OCI-LY3 (cell line): ENCODE measurements around the gene RPS6KB2.
A peak's percentile ranks its signal among the peaks of the same experiment; 100 is the strongest.
"Not testable (repeated sequence)": the region's sequence is repeated elsewhere in the genome, so short reads cannot be mapped to it uniquely, and the experiment has no call there.

Experiments used
- H2AFZ ChIP-seq: fragments of 200-600, 300-600 bp; shearing (Covaris generic); 2 replicates; pipeline ENCODE4 v1.6.0; 2014; ENCODE audit warnings: antibody characterized with exemption, low read depth, low read length
- H3K27ac ChIP-seq: fragments of 200-600, 300-600 bp; sonication (generic); 2 replicates; pipeline ENCODE4 v1.5.1; 2014; ENCODE audit warnings: mild to moderate bottlenecking, low read length, moderate library complexity, mixed read lengths
- H3K27me3 ChIP-seq: fragments of 200-600, 300-600 bp; sonication (generic); 2 replicates; pipeline ENCODE4 v1.6.1; 2014; ENCODE audit warnings: low read depth, low read length, mixed read lengths
- H3K36me3 ChIP-seq: fragments of 200-600, 300-600 bp; sonication (generic); replicated peaks from 2 replicates; pipeline ENCODE3; 2014; ENCODE audit warnings: low read depth, low read length, mixed read lengths
- H3K4me1 ChIP-seq: fragments of 300-600, 200-600 bp; sonication (generic); 2 replicates; pipeline ENCODE4 v1.6.1; 2014; ENCODE audit warnings: low read length, mixed read lengths
- H3K4me2 ChIP-seq: fragments of 200-600, 300-600 bp; sonication (generic); 2 replicates; pipeline ENCODE4 v1.6.1; 2014; ENCODE audit warnings: low read length, mixed read lengths
- H3K4me3 ChIP-seq: fragments of 300-600, 200-600 bp; sonication (generic); 2 replicates; pipeline ENCODE4 v1.5.1; 2014; ENCODE audit warnings: antibody characterized with exemption, mild to moderate bottlenecking, low read length, moderate library complexity
- H3K79me2 ChIP-seq: fragments of 300-600, 200-600 bp; shearing (Covaris generic); 2 replicates; pipeline ENCODE4 v1.6.1; 2014; ENCODE audit warnings: mild to moderate bottlenecking, low read length, mixed read lengths
- H3K9ac ChIP-seq: fragments of 300-600, 200-600 bp; shearing (Covaris generic); 2 replicates; pipeline ENCODE4 v1.6.0; 2014; ENCODE audit warnings: mild to moderate bottlenecking, low read length, moderate library complexity
- H3K9me3 ChIP-seq: fragments of 200-600, 300-600 bp; shearing (Covaris generic); 2 replicates; pipeline ENCODE4 v1.6.1; 2014; ENCODE audit warnings: low read length, mixed read lengths; ENCODE audit not compliant: insufficient read depth
- H4K20me1 ChIP-seq: fragments of 200-600, 300-600 bp; sonication (generic); 2 replicates; pipeline ENCODE4 v1.6.1; 2016; ENCODE audit warnings: low read length, mixed read lengths; ENCODE audit not compliant: insufficient read depth
- CTCF ChIP-seq: fragments of 200-600, 300-600 bp; sonication (generic); IDR thresholded peaks from 2 replicates; pipeline ENCODE4 v1.5.1; 2014; ENCODE audit warnings: antibody characterized with exemption, low read length, low read depth
- EZH2phosphoT487 ChIP-seq: fragments of 200-600 bp; shearing (Covaris generic); IDR thresholded peaks from 2 replicates; pipeline ENCODE4 v1.6.1; 2018; ENCODE audit warnings: antibody characterized with exemption, mixed run types, low read depth

Gene RPS6KB2

GRCh38 chr11:67470337-67471002 lies 42.2 kb downstream of the RPS6KB2 start:
- Histone ChIP-seq H2AFZ (peak overlapping the region; percentile 20; the same call in 1 of the 2 replicates), H3K27ac (0 out of 2 replicates have a peak overlapping the region, but pooled peaks have one; percentile 12), H3K9me3 (no peaks in the 10 kb centered on the region), H3K4me3 (peak overlapping the region; percentile 93; the same call in 1 of the 2 replicates), H3K4me2 (peak overlapping the region; percentile 92), H3K9ac (peak overlapping the region; percentile 28; the same call in 1 of the 2 replicates), H3K4me1 (peaks cover 42% of the 10 kb centered on the region), H3K36me3 (no peaks in the 10 kb centered on the region), H3K79me2 (peaks cover 8% of the 10 kb centered on the region), H3K27me3 (no peaks in the 10 kb centered on the region), H4K20me1 (no peaks in the 10 kb centered on the region)
- TF ChIP-seq CTCF (no peak), EZH2phosphoT487 (no peak)

- no peaks in the 10 kb centered on the region for H3K9me3 ChIP-seq
- no peak overlapping the region for H3K27ac ChIP-seq
- peaks cover 7% of the 10 kb centered on the region; the same call in 1 of the 2 replicates for H3K79me2 ChIP-seq
- H4K20me1 ChIP-seq, result no peaks in the 10 kb centered on the region
- no peak overlapping the region for H3K4me3 ChIP-seq
- no peak overlapping the region for H3K9ac ChIP-seq
- TF ChIP-seq CTCF (no peak), EZH2phosphoT487 (no peak)
- peaks cover 31% of the 10 kb centered on the region for H3K4me1 ChIP-seq
- H3K4me2 ChIP-seq, result no peak overlapping the region
- H2AFZ ChIP-seq, result no peak overlapping the region
- H3K27me3 ChIP-seq, result no peaks in the 10 kb centered on the region
- H3K36me3 ChIP-seq, result no peaks in the 10 kb centered on the region
These were observed 44.6 kb downstream of the RPS6KB2 start for GRCh38 chr11:67472882-67473281.

- H3K4me2 ChIP-seq, H2AFZ ChIP-seq, H4K20me1 ChIP-seq, H3K27ac ChIP-seq, H3K9ac ChIP-seq, H3K27me3 ChIP-seq, H3K4me1 ChIP-seq, H3K36me3 ChIP-seq, H3K79me2 ChIP-seq, H3K4me3 ChIP-seq, H3K9me3 ChIP-seq: not testable (repeated sequence)
These were observed 48.4 kb downstream of the RPS6KB2 start for GRCh38 chr11:67476692-67477091.

GRCh38 chr11:67477344-67478050 lies 49.2 kb downstream of the RPS6KB2 start:
- not testable (repeated sequence) for H3K9me3 ChIP-seq, H3K27me3 ChIP-seq, H3K4me1 ChIP-seq, H3K27ac ChIP-seq, H3K4me2 ChIP-seq, H2AFZ ChIP-seq, H3K79me2 ChIP-seq, H3K4me3 ChIP-seq, H3K9ac ChIP-seq, H4K20me1 ChIP-seq, H3K36me3 ChIP-seq

- TF ChIP-seq EZH2phosphoT487 (no peak), CTCF (no peak)
- H3K27me3 ChIP-seq, result 0 out of 2 replicates have a peak, but pooled peaks cover 5% of the 10 kb centered on the region
- no peaks in the 10 kb centered on the region for H3K9me3 ChIP-seq
- peak overlapping the region; percentile 95 for H3K4me2 ChIP-seq
- peak overlapping the region; percentile 82 for H3K27ac ChIP-seq
- peaks cover 35% of the 10 kb centered on the region for H3K79me2 ChIP-seq
- peaks cover 6% of the 10 kb centered on the region; the same call in 1 of the 2 replicates for H4K20me1 ChIP-seq
- H3K4me1 ChIP-seq, result peaks cover 49% of the 10 kb centered on the region
- peak overlapping the region; percentile 68 for H3K9ac ChIP-seq
- H3K4me3 ChIP-seq, result peak overlapping the region; percentile 76
- H3K36me3 ChIP-seq, result peaks cover 7% of the 10 kb centered on the region
- H2AFZ ChIP-seq, result peak overlapping the region; percentile 25
These were observed 54.1 kb downstream of the RPS6KB2 start for GRCh38 chr11:67482275-67482826.
